ENCODE measurements around the gene CHMP2A.

GRCh38 chr19:58513694-58514563, 41.0 kb downstream of the CHMP2A start:
- TF ChIP-seq CTCF (IDR thresholded peaks at IDR 0.05; ENCODE audit: low read depth, low read length, poor library complexity, severe bottlenecking) (peak; percentile 98), EZH2phosphoT487 (IDR thresholded peaks at IDR 0.05; ENCODE audit: borderline replicate concordance, low read length) (no peak)

All from DOHH2 (cell line).